Mesenchymal stem cell (in vitro differentiated cells and primary cell): ENCODE data around the gene ID1. TPM values are rescaled to one million over a fixed set of nuclear protein-coding genes. Genes with fewer than 3 reads are reported as not detected.

ENCODE experiments used
- DNase-seq: peaks from one replicate; pipeline ENCODE4 v3.0.0-alpha.2; 2013
- H2AFZ ChIP-seq: one replicate; pipeline ENCODE4 v1.6.1; 2013; ENCODE audit warnings: low read depth, mild to moderate bottlenecking, control low read depth, inconsistent platforms, low read length, moderate library complexity
- H2AK5ac ChIP-seq: 2 replicates; pipeline ENCODE4 v1.6.1; 2013; ENCODE audit warnings: low read length, moderate library complexity, mild to moderate bottlenecking, inconsistent platforms; ENCODE audit not compliant: severe bottlenecking
- H2BK120ac ChIP-seq: one replicate; pipeline ENCODE4 v1.6.1; 2013; ENCODE audit warnings: low read depth, mild to moderate bottlenecking, inconsistent platforms, low read length, moderate library complexity
- H2BK12ac ChIP-seq, 2 experiments: one replicate each; pipeline ENCODE4 v1.6.1; 2013; ENCODE audit warnings: inconsistent platforms in 2 of 2, low read length in 2 of 2, mild to moderate bottlenecking in 2 of 2, moderate library complexity in 2 of 2, control low read depth in 1 of 2
- H2BK15ac ChIP-seq: one replicate; pipeline ENCODE4 v1.6.1; 2013; ENCODE audit warnings: mild to moderate bottlenecking, low read depth, inconsistent platforms; ENCODE audit not compliant: poor library complexity, severe bottlenecking
- H2BK5ac ChIP-seq: 2 replicates; pipeline ENCODE4 v1.6.1; 2013; ENCODE audit warnings: low read depth, mild to moderate bottlenecking, low read length, control low read depth, inconsistent platforms; ENCODE audit not compliant: poor library complexity, severe bottlenecking
- H3K14ac ChIP-seq, 2 experiments: one replicate each; pipeline ENCODE4 v1.6.1; 2013; ENCODE audit warnings: inconsistent platforms in 2 of 2, low read length in 2 of 2, control low read depth in 1 of 2, mild to moderate bottlenecking in 1 of 2, moderate library complexity in 1 of 2
- H3K18ac ChIP-seq, 2 experiments: one replicate each; pipeline ENCODE4 v1.6.1; 2013; ENCODE audit warnings: inconsistent platforms in 2 of 2, low read length in 2 of 2, control low read depth in 1 of 2, low read depth in 1 of 2, mild to moderate bottlenecking in 1 of 2
- H3K23ac ChIP-seq, 2 experiments: one replicate each; pipeline ENCODE4 v1.6.1; 2013; ENCODE audit warnings: inconsistent platforms in 2 of 2, low read length in 2 of 2, mild to moderate bottlenecking in 2 of 2, moderate library complexity in 2 of 2, control low read depth in 1 of 2
- H3K27ac ChIP-seq: 2 replicates; pipeline ENCODE4 v1.5.1; 2013; ENCODE audit warnings: mild to moderate bottlenecking, moderate library complexity, low read length, control low read depth, inconsistent platforms; ENCODE audit not compliant: poor library complexity, severe bottlenecking
- H3K27me3 ChIP-seq, 2 experiments: 2 replicates each; pipeline versions ENCODE4 v1.6.1 to v1.7.0; 2013; ENCODE audit warnings: low read length in 2 of 2, mild to moderate bottlenecking in 2 of 2, moderate library complexity in 2 of 2, control low read depth in 1 of 2, inconsistent platforms in 1 of 2; ENCODE audit not compliant: control insufficient read depth in 1 of 2, insufficient read depth in 1 of 2
- H3K36me3 ChIP-seq, 2 experiments: 2 replicates each; pipeline versions ENCODE4 v1.6.1 to v1.7.0; 2013; ENCODE audit warnings: low read length in 2 of 2, control low read depth in 1 of 2, inconsistent platforms in 1 of 2, low read depth in 1 of 2, mild to moderate bottlenecking in 1 of 2; ENCODE audit not compliant: insufficient read depth in 2 of 2, control insufficient read depth in 1 of 2
- H3K4ac ChIP-seq, 2 experiments: one replicate each; pipeline ENCODE4 v1.6.1; 2013; ENCODE audit warnings: inconsistent platforms in 2 of 2, low read length in 2 of 2, mild to moderate bottlenecking in 2 of 2, moderate library complexity in 2 of 2, control low read depth in 1 of 2, low read depth in 1 of 2
- H3K4me1 ChIP-seq: 2 replicates; pipeline ENCODE4 v1.6.1; 2013; ENCODE audit warnings: low read depth, low read length, control low read depth; ENCODE audit not compliant: control insufficient read depth, insufficient read depth
- H3K4me2 ChIP-seq: 2 replicates; pipeline ENCODE4 v1.6.1; 2013; ENCODE audit warnings: low read length, mild to moderate bottlenecking, inconsistent platforms; ENCODE audit not compliant: poor library complexity, severe bottlenecking
- H3K4me3 ChIP-seq, 2 experiments: 2 replicates each; pipeline versions ENCODE4 v1.5.1 to v1.7.0; 2013; ENCODE audit warnings: low read length in 2 of 2, mild to moderate bottlenecking in 2 of 2, control low read depth in 1 of 2, low read depth in 1 of 2; ENCODE audit not compliant: insufficient read depth in 1 of 2
- H3K79me1 ChIP-seq: replicated peaks from 2 replicates; pipeline ENCODE4 v1.6.1; 2013; ENCODE audit warnings: mild to moderate bottlenecking, control low read depth, low read length, inconsistent platforms; ENCODE audit not compliant: poor library complexity, severe bottlenecking
- H3K9ac ChIP-seq: 2 replicates; pipeline ENCODE4 v1.7.0; 2013; ENCODE audit warnings: mild to moderate bottlenecking, low read length, moderate library complexity
- H3K9me3 ChIP-seq: 2 replicates; pipeline ENCODE4 v1.7.0; 2013; ENCODE audit warnings: mild to moderate bottlenecking, low read length; ENCODE audit not compliant: control insufficient read depth
- H4K8ac ChIP-seq: one replicate; pipeline ENCODE4 v1.6.1; 2013; ENCODE audit warnings: inconsistent platforms, mild to moderate bottlenecking, low read length, moderate library complexity
- H4K91ac ChIP-seq: one replicate; pipeline ENCODE4 v1.6.1; 2013; ENCODE audit warnings: mild to moderate bottlenecking, low read length, inconsistent platforms
- WGBS: methylation state at CpG from one replicate; pipeline ENCODE4 v1.1.7; 2013; ENCODE audit warnings: mixed read lengths; 5-methylcytosine and 5-hydroxymethylcytosine counted together
- polyA plus RNA-seq, 2 experiments: library from polyadenylated mRNA; stranded (reverse); fragments of 200-250 nt; gene quantifications; one replicate each; pipeline ENCODE4 v1.2.3, GENCODE V29; 2013

Gene ID1, protein sequence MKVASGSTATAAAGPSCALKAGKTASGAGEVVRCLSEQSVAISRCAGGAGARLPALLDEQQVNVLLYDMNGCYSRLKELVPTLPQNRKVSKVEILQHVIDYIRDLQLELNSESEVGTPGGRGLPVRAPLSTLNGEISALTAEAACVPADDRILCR
- 260 TPM for polyA plus RNA-seq (2013, experiment 1 of 2)
- polyA plus RNA-seq (2013, experiment 2 of 2): 254 TPM

- H3K18ac ChIP-seq: peak within 1 kb of the TSS; percentile 95 to 99
- under 1% methylated on average over 74 of the region's 74 CpGs for WGBS
These were observed at the start of gene ID1 for GRCh38 chr20:31605031-31605901. TSS of gene ID1 (plus strand) at chr20:31605289. CDS start at chr20:31605388, 99 bp downstream.

DNA sequence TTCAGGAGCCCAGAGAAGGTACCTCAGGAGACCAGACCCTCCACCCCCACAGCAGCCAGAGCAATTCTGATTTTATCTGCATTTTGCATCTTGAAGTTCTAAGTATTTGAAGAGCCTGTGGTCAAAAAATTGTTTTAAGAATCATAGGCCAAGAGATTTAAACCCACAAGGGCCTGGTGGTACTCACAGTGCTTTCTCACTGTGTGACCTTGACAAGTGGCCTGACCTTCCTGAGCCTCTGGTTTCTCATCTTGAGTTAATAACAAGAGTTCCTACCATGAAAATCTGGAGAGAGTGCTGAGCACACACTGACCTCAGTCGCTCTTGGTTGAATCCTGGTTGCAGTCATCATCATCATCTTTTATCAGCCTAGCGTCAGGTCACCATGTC, 45.4 kb upstream of the ID1 start:
- Histone ChIP-seq H4K91ac (no peak overlapping the region), H3K23ac (no peak overlapping the region), H3K9ac (peak overlapping the region; percentile 86), H2AFZ (no peak overlapping the region), H3K14ac (no peak overlapping the region), H4K8ac (no peak overlapping the region), H2BK5ac (no peak overlapping the region), H3K4me2 (no peak overlapping the region), H2BK12ac (no peak overlapping the region), H3K4me3 (no peak overlapping the region), H3K18ac (no peak overlapping the region), H3K79me1 (peaks cover 31% of the 10 kb centered on the region), H2BK15ac (peak overlapping the region; percentile 64), H3K36me3 (peaks cover 64 to 72% of the 10 kb centered on the region in 2 experiments), H3K4me1 (peaks cover 36% of the 10 kb centered on the region), H3K9me3 (no peaks in the 10 kb centered on the region), H3K27me3 (no peaks in the 10 kb centered on the region), H3K27ac (peak overlapping the region; percentile 96), H3K4ac (no peak overlapping the region), H2BK120ac (no peak overlapping the region), H2AK5ac (peak overlapping the region; percentile 27)
- peak; percentile 85 for DNase-seq
- 56% methylated on average over 2 of the region's 2 CpGs for WGBS

More at GRCh38 chr20:31605031-31605901, at the start of gene ID1:
- DNase-seq: peak; percentile 100
- peak within 1 kb of the TSS in 1 of 2 experiments; percentile 85 for H3K23ac ChIP-seq
- peak within 1 kb of the TSS; percentile 90 for H2BK120ac ChIP-seq
- peak within 1 kb of the TSS; percentile 48 to 96 for H3K14ac ChIP-seq
- no peaks in the 10 kb centered on the region for H3K9me3 ChIP-seq
- peak within 1 kb of the TSS; percentile 11 for H2BK5ac ChIP-seq
- no peaks in the 10 kb centered on the region for H3K79me1 ChIP-seq
- peaks cover 3 to 7% of the 10 kb centered on the region in 2 experiments for H3K36me3 ChIP-seq
- H2BK12ac ChIP-seq: peak within 1 kb of the TSS; percentile 64 to 95
- no peak within 1 kb of the TSS for H2AFZ ChIP-seq
- peaks cover 31% of the 10 kb centered on the region for H3K4me1 ChIP-seq
- peak within 1 kb of the TSS; percentile 51 to 95 for H3K4ac ChIP-seq
- peak within 1 kb of the TSS; percentile 99 for H3K9ac ChIP-seq
- H3K27ac ChIP-seq: peak within 1 kb of the TSS; percentile 81
- peak within 1 kb of the TSS; percentile 81 to 98 for H3K4me3 ChIP-seq
- H4K8ac ChIP-seq: peak within 1 kb of the TSS; percentile 95
- H2AK5ac ChIP-seq: no peak within 1 kb of the TSS
- H3K4me2 ChIP-seq: peak within 1 kb of the TSS; percentile 55
- peak within 1 kb of the TSS; percentile 97 for H4K91ac ChIP-seq
- peak within 1 kb of the TSS; percentile 82 for H2BK15ac ChIP-seq
- H3K27me3 ChIP-seq: no peaks in the 10 kb centered on the region

DNA sequence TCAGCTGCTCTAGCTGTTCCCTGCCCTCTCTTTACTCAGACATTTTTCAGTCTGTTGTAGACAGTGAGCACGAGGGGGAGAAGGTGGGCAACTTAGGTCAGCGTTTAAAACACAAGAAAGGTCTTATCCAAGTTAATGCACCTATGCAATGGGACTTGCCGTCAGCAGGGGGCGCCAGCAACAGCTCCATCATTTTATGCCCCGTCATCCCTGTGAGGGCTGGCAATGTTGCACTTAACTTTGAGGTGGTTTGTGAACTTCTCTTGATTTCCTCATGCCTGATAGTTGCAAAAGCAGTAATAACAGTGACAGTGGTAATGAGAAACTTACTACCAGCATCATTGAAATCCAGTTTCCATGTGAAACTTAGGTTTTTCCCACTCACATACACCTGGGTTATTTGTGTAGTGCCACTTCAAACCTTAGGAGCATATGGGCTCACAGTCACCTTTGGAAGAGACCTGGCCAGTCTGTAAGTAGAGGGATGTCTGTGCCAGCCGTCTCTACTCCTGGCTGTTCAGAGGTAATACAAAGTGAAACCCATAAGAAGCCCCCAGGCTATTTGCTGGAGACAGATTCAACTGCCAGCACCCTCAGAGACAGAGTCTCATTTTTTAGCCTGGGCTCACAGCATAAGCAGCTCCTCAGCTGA, 44.9 kb upstream of the ID1 start:
- H3K36me3 ChIP-seq: peaks cover 59 to 67% of the 10 kb centered on the region in 2 experiments
- H3K4me1 ChIP-seq: peaks cover 35% of the 10 kb centered on the region
- no peaks in the 10 kb centered on the region for H3K27me3 ChIP-seq

More for the DNA sequence above, 44.9 kb upstream of the ID1 start:
- Histone ChIP-seq H3K9me3 (no peaks in the 10 kb centered on the region), H2BK15ac (no peak overlapping the region), H3K23ac (no peak overlapping the region), H3K4me2 (peak overlapping the region; percentile 29), H3K79me1 (peaks cover 29% of the 10 kb centered on the region), H3K18ac (peak overlapping the region; percentile 32 to 34), H2BK12ac (no peak overlapping the region), H3K14ac (no peak overlapping the region), H3K27ac (peak overlapping the region; percentile 96), H3K4ac (peak overlapping the region in 1 of 2 experiments; percentile 41), H3K4me3 (peak overlapping the region in 1 of 2 experiments; percentile 2), H2AK5ac (peak overlapping the region; percentile 96), H4K8ac (no peak overlapping the region), H2BK120ac (peak overlapping the region; percentile 24), H4K91ac (no peak overlapping the region), H2BK5ac (peak overlapping the region; percentile 79), H3K9ac (peak overlapping the region; percentile 86), H2AFZ (no peak overlapping the region)
- peak; percentile 94 for DNase-seq
- 26% methylated on average over 6 of the region's 6 CpGs for WGBS
